ENCODE data around the gene BAG2. TPM values are rescaled to one million over a fixed set of nuclear protein-coding genes. Genes with fewer than 3 reads are reported as not detected.

The BAG2 gene
- total and polyA plus RNA-seq, 2 of the 13 experiments (the other 11 are each of a cell fraction or from before 2014, with no cell fraction given): 5.7 to 15.1 TPM

DNA sequence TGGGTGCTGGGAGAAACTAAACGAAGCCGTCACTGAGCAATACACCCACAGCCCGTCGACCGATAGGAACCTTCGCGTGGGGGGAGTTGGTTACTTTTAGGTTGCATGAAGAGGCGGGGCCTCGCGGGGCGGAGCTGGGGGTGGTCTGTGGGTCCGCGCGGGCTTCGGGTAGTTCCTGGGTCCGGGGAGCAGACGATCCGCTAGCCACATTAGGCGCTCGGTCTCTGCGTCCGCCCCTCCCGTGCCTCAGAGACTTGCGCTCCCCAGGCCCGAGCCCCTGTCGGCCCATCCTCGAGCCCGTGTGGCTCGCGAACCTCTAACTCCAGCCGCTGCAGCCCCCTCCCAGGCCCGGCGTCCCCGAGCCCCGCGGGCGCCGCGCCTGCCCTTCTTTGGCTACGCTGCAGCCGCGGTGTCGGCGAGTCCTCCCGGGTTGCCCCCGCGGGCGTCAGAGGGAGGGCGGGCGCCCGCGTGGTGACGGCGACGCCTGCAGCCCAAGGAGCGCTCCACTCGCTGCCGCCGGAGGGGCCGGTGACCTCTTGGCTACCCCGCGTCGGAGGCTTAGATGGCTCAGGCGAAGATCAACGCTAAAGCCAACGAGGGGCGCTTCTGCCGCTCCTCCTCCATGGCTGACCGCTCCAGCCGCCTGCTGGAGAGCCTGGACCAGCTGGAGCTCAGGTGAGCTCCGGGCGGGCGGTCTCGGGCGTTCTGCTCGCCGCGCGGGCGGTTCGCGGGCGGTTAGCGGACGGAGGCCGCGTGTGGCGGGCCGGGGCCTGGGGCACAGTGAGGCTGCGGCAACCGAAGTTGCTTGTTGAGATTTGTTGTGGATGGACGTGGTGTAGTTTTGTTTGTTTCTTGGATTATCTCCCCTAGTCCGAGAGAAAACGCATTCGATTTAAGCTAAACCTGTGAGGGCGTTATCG, at the start of gene BAG2 (continued):
- TF ChIP-seq, protein P1, sequence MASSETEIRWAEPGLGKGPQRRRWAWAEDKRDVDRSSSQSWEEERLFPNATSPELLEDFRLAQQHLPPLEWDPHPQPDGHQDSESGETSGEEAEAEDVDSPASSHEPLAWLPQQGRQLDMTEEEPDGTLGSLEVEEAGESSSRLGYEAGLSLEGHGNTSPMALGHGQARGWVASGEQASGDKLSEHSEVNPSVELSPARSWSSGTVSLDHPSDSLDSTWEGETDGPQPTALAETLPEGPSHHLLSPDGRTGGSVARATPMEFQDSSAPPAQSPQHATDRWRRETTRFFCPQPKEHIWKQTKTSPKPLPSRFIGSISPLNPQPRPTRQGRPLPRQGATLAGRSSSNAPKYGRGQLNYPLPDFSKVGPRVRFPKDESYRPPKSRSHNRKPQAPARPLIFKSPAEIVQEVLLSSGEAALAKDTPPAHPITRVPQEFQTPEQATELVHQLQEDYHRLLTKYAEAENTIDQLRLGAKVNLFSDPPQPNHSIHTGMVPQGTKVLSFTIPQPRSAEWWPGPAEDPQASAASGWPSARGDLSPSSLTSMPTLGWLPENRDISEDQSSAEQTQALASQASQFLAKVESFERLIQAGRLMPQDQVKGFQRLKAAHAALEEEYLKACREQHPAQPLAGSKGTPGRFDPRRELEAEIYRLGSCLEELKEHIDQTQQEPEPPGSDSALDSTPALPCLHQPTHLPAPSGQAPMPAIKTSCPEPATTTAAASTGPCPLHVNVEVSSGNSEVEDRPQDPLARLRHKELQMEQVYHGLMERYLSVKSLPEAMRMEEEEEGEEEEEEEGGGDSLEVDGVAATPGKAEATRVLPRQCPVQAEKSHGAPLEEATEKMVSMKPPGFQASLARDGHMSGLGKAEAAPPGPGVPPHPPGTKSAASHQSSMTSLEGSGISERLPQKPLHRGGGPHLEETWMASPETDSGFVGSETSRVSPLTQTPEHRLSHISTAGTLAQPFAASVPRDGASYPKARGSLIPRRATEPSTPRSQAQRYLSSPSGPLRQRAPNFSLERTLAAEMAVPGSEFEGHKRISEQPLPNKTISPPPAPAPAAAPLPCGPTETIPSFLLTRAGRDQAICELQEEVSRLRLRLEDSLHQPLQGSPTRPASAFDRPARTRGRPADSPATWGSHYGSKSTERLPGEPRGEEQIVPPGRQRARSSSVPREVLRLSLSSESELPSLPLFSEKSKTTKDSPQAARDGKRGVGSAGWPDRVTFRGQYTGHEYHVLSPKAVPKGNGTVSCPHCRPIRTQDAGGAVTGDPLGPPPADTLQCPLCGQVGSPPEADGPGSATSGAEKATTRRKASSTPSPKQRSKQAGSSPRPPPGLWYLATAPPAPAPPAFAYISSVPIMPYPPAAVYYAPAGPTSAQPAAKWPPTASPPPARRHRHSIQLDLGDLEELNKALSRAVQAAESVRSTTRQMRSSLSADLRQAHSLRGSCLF (CRISPR knock-in tag; IDR thresholded peaks at IDR 0.05; ENCODE audit: borderline replicate concordance): peak; percentile 74; the same call in 1 of the 2 replicates
- TF ChIP-seq HOXD1 (CRISPR knock-in tag; IDR thresholded peaks at IDR 0.05): peak; percentile 66
- TF ChIP-seq DMAP1 (CRISPR knock-in tag; IDR thresholded peaks at IDR 0.05): peak; percentile 60; the same call in 1 of the 2 replicates
- TF ChIP-seq ZNF263 (CRISPR knock-in tag; IDR thresholded peaks at IDR 0.05): peak; percentile 90
- TF ChIP-seq PLRG1 (conservative IDR thresholded peaks at IDR 0.05): no peak
- TF ChIP-seq ZNF296 (CRISPR knock-in tag; conservative IDR thresholded peaks at IDR 0.05): no peak
- TF ChIP-seq ZEB1 (IDR thresholded peaks at IDR 0.05; ENCODE audit: insufficient replicate concordance, low read depth): peak; percentile 67
- TF ChIP-seq HNF4A (CRISPR knock-in tag; IDR thresholded peaks at IDR 0.05): peak; percentile 36
- peak; percentile 71 for TF ChIP-seq KLF6 (CRISPR knock-in tag; IDR thresholded peaks at IDR 0.05)
- TF ChIP-seq RFXANK (CRISPR knock-in tag; IDR thresholded peaks at IDR 0.05): no peak; the same call in 1 of the 2 replicates
- TF ChIP-seq ZNF329 (CRISPR knock-in tag; IDR thresholded peaks at IDR 0.05; ENCODE audit: low read depth): 0 out of 2 replicates have a peak, but pooled peaks have one; percentile 51
- TF ChIP-seq ZNF564 (CRISPR knock-in tag; IDR thresholded peaks at IDR 0.05): peak; percentile 91
- TF ChIP-seq ZNF569 (CRISPR knock-in tag; IDR thresholded peaks at IDR 0.05; ENCODE audit: borderline replicate concordance): peak; percentile 97; the same call in 1 of the 2 replicates
- TF ChIP-seq, protein P2, sequence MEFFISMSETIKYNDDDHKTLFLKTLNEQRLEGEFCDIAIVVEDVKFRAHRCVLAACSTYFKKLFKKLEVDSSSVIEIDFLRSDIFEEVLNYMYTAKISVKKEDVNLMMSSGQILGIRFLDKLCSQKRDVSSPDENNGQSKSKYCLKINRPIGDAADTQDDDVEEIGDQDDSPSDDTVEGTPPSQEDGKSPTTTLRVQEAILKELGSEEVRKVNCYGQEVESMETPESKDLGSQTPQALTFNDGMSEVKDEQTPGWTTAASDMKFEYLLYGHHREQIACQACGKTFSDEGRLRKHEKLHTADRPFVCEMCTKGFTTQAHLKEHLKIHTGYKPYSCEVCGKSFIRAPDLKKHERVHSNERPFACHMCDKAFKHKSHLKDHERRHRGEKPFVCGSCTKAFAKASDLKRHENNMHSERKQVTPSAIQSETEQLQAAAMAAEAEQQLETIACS (CRISPR knock-in tag; IDR thresholded peaks at IDR 0.05): peak; percentile 71
- no peak for TF ChIP-seq ZNF737 (CRISPR knock-in tag; IDR thresholded peaks at IDR 0.05; ENCODE audit: borderline replicate concordance)
- TF ChIP-seq ATAD3A (CRISPR knock-in tag; IDR thresholded peaks at IDR 0.05): no peak
- TF ChIP-seq, protein P3, sequence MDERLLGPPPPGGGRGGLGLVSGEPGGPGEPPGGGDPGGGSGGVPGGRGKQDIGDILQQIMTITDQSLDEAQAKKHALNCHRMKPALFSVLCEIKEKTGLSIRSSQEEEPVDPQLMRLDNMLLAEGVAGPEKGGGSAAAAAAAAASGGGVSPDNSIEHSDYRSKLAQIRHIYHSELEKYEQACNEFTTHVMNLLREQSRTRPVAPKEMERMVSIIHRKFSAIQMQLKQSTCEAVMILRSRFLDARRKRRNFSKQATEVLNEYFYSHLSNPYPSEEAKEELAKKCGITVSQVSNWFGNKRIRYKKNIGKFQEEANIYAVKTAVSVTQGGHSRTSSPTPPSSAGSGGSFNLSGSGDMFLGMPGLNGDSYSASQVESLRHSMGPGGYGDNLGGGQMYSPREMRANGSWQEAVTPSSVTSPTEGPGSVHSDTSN (CRISPR knock-in tag; IDR thresholded peaks at IDR 0.05): no peak
- TF ChIP-seq ZNF782 (CRISPR knock-in tag; IDR thresholded peaks at IDR 0.05; ENCODE audit: borderline replicate concordance): no peak; the same call in 1 of the 2 replicates
- TF ChIP-seq ZNF557 (CRISPR knock-in tag; IDR thresholded peaks at IDR 0.05): peak; percentile 93
- TF ChIP-seq ZNF17 (CRISPR knock-in tag; IDR thresholded peaks at IDR 0.05): peak; percentile 84
- peak; percentile 59 for TF ChIP-seq PHF20 (CRISPR knock-in tag; IDR thresholded peaks at IDR 0.05)
- TF ChIP-seq ZNF75D (CRISPR knock-in tag; IDR thresholded peaks at IDR 0.05; ENCODE audit: borderline replicate concordance): no peak
- TF ChIP-seq ATM (IDR thresholded peaks at IDR 0.05; ENCODE audit: borderline replicate concordance): no peak
- no peak for TF ChIP-seq RFX1 (IDR thresholded peaks at IDR 0.05)

Data from HepG2 (cell line).